Measurements from ENCODE around the gene MBD2. TPM values are rescaled to one million over a fixed set of nuclear protein-coding genes. Genes with fewer than 3 reads are reported as not detected.
A peak's percentile ranks its signal among the peaks of the same experiment; 100 is the strongest.
"Not testable (repeated sequence)": the region's sequence is repeated elsewhere in the genome, so short reads cannot be mapped to it uniquely, and the experiment has no call there.

Gene MBD2
- total and polyA plus RNA-seq, 3 experiments from 2014 or later, result 27.2 to 201 (median 195) TPM

DNA sequence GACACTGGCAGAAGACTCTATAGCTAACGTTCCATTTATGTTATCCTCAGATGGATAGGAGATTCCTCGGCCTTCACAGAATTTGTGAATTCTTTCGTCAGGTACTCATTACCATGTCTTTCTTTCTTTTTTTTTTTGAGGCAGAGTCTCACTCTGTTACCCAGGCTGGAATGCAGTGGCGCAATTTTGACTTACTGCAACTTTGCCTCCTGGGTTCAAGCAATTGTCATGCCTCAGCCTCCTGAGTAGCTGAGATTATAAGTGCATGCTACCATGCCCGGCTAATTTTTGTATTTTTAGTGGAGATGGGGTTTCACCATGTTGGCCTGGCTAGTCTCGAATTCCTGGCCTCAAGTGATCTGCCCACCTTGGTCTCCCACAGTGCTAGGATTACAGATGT lies 33.3 kb upstream of the MBD2 start:
- H3K9me3 Mint-ChIP-seq; H3K36me3 ChIP-seq (ENCODE audit: insufficient read depth, low read length); H3K4me1 ChIP-seq (ENCODE audit: insufficient read depth, low read length); H3K27ac ChIP-seq (ENCODE audit: low read depth, low read length); H3K27me3 ChIP-seq (ENCODE audit: insufficient read depth, low read length, poor library complexity, severe bottlenecking); CTCF ChIA-PET; POLR2A ChIA-PET; H3K27ac Mint-ChIP-seq; H3K36me3 Mint-ChIP-seq; H3K4me1 Mint-ChIP-seq; H3K4me3 Mint-ChIP-seq; H3K9me3 ChIP-seq (ENCODE audit: low read length); H3K4me3 ChIP-seq (ENCODE audit: low read length); DNase-seq; H3K27me3 Mint-ChIP-seq: not testable (repeated sequence)

DNA sequence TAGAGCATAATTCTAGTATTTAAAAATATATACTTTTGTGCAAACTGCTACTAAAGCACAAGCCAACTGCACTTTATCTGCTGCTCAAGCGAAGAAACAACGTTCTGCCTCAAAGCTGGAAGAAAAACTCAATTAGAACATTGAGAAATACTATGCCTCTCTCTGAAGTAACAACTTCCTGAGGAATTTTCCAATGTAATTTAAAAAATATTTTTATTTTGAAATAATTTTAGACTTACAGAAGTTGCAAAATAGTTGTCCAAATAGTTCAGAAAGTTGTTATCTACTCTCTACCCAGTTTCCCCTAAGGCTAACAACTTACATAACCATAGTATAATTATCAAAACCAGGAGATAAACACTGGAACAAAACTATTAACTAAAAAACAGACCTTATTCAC lies 32.5 kb upstream of the MBD2 start:
- H3K4me3 ChIP-seq (ENCODE audit: low read length), result no peak overlapping the region
- H3K4me3 Mint-ChIP-seq, result no peak overlapping the region
- H3K36me3 ChIP-seq (ENCODE audit: insufficient read depth, low read length), result no peaks in the 10 kb centered on the region
- H3K36me3 Mint-ChIP-seq, result no peaks in the 10 kb centered on the region
- ChIA-PET CTCF (no interaction called here), POLR2A (no interaction called here)
- DNase-seq, result no peak
- no peaks in the 10 kb centered on the region for H3K9me3 ChIP-seq (ENCODE audit: low read length)
- no peaks in the 10 kb centered on the region for H3K27me3 Mint-ChIP-seq
- no peak overlapping the region for H3K27ac ChIP-seq (ENCODE audit: low read depth, low read length)
- H3K27ac Mint-ChIP-seq, result no peak overlapping the region
- peaks cover 0 to 4% (median 0%) of the 10 kb centered on the region in 3 donors for H3K4me1 Mint-ChIP-seq
- H3K27me3 ChIP-seq (ENCODE audit: insufficient read depth, low read length, poor library complexity, severe bottlenecking), result no peaks in the 10 kb centered on the region
- no peaks in the 10 kb centered on the region for H3K9me3 Mint-ChIP-seq
- no peaks in the 10 kb centered on the region for H3K4me1 ChIP-seq (ENCODE audit: insufficient read depth, low read length)

DNA sequence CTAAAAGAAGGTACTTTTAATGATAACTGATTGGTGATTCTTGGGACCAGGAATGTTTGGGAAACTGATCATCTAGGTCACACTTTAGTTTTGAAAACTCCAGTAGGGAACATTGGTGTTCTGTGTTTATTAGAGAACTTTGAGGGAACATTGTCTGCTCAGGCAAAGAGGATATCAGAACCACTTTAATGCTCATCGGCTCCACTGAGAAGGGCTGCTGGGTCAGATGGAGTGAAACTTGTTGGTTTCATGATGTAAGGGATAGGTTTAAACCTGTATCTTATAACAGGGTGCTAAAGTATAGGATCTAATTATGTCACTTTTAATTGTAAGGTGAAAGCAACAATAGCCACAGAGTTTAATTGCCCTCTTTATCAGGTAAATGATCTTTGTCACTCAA lies 30.7 kb upstream of the MBD2 start:
- no peaks in the 10 kb centered on the region for H3K9me3 Mint-ChIP-seq
- H3K4me3 ChIP-seq (ENCODE audit: low read length), result no peak overlapping the region
- no peaks in the 10 kb centered on the region for H3K27me3 Mint-ChIP-seq
- ChIA-PET CTCF (no interaction called here), POLR2A (no interaction called here)
- H3K4me1 ChIP-seq (ENCODE audit: insufficient read depth, low read length), result peaks cover 7% of the 10 kb centered on the region
- H3K27me3 ChIP-seq (ENCODE audit: insufficient read depth, low read length, poor library complexity, severe bottlenecking), result no peaks in the 10 kb centered on the region
- no peaks in the 10 kb centered on the region for H3K36me3 Mint-ChIP-seq
- H3K4me1 Mint-ChIP-seq, result peaks cover 2 to 13% (median 12%) of the 10 kb centered on the region in 3 donors
- no peak overlapping the region for H3K4me3 Mint-ChIP-seq
- H3K36me3 ChIP-seq (ENCODE audit: insufficient read depth, low read length), result no peaks in the 10 kb centered on the region
- DNase-seq, result no peak
- no peaks in the 10 kb centered on the region for H3K9me3 ChIP-seq (ENCODE audit: low read length)
- peak overlapping the region in 1 of 8 donors; percentile 47 for H3K27ac Mint-ChIP-seq
- no peak overlapping the region for H3K27ac ChIP-seq (ENCODE audit: low read depth, low read length)

DNA sequence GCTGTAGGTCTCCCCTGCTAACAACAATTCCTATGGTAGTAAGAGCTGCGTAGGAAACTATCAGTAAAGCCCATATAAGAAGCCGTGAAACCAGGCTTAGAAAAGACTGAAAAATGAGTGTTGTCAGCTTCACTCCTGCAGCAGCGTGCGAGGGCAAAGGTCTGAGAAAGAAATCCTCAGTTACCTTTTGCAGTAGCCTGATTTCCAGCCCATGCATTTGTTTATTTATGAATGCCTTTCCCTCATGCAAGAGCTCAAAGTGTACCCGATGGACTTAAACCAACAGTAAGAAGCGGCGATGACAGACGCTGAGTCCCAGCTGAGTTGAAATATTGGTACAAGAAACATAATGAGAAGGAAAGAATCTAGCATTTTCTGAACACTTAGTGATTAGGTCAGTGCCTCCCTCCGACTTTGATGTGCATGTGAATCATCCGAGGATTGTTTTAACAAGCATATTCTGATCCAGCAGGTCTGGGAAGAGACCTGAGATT lies 29.8 kb upstream of the MBD2 start:
- no peaks in the 10 kb centered on the region for H3K27me3 Mint-ChIP-seq
- Histone ChIP-seq H3K27ac (ENCODE audit: low read depth, low read length) (no peak overlapping the region), H3K36me3 (ENCODE audit: insufficient read depth, low read length) (no peaks in the 10 kb centered on the region), H3K9me3 (ENCODE audit: low read length) (no peaks in the 10 kb centered on the region), H3K4me1 (ENCODE audit: insufficient read depth, low read length) (peaks cover 7% of the 10 kb centered on the region), H3K4me3 (ENCODE audit: low read length) (no peak overlapping the region), H3K27me3 (ENCODE audit: insufficient read depth, low read length, poor library complexity, severe bottlenecking) (no peaks in the 10 kb centered on the region)
- H3K4me1 Mint-ChIP-seq, result peaks cover 2 to 13% (median 12%) of the 10 kb centered on the region in 3 donors
- POLR2A ChIA-PET, result no interaction called here
- CTCF ChIA-PET, result no interaction called here
- no peak overlapping the region for H3K4me3 Mint-ChIP-seq
- no peak for DNase-seq
- H3K9me3 Mint-ChIP-seq, result no peaks in the 10 kb centered on the region
- no peak overlapping the region for H3K27ac Mint-ChIP-seq
- no peaks in the 10 kb centered on the region for H3K36me3 Mint-ChIP-seq

DNA sequence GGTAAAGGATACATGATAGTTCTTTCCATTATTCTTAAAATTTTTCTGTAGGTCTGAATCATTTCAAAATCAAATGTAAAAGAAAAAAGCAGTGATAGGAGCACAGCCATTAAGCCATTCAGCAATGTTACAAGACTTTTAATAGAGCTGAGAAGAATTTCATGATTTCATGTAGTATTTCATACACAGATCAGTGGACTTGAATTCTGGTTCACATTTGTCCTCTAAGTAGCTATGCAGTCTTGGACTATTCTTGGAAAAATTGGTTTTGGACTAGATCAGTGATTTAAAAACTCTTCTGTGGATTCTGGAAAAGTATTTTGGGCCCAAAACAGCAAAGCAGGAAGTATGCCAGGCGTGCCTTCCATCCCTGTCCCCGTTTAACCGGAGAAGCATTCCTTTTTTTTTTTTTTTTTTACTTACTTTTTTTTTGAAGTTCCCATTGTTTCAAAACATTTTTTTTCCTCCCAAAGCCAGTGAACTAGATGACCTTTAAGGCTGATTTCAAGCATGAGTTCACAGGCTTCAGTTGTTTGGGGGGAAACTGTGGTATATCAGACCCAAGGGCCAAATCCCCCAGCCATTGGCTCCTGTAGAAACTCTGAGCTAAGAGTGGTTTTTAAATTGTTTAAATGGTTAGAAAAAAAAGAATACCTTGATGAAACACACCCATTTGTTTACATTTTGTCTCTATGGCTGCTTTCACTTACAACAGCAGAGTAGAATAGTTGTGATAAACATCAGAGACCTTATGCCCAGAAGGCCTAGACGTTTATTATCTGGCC lies 27.3 kb upstream of the MBD2 start:
- peak overlapping the region in 1 of 8 donors; percentile 9 for H3K27ac Mint-ChIP-seq
- no peak overlapping the region for H3K4me3 Mint-ChIP-seq
- ChIA-PET POLR2A (no interaction called here), CTCF (interaction anchor here (1.0 to 1.2 kb wide), 3 partner anchors 18 to 29 kb away, joined by 3 to 4 read pairs (median 3); partner anchors contain the start of gene POLI)
- no peak overlapping the region for H3K27ac ChIP-seq (ENCODE audit: low read depth, low read length)
- H3K4me1 Mint-ChIP-seq, result peaks cover 2 to 19% (median 13%) of the 10 kb centered on the region in 3 donors
- H3K9me3 ChIP-seq (ENCODE audit: low read length), result no peaks in the 10 kb centered on the region
- peaks cover 14% of the 10 kb centered on the region for H3K4me1 ChIP-seq (ENCODE audit: insufficient read depth, low read length)
- no peak overlapping the region for H3K4me3 ChIP-seq (ENCODE audit: low read length)
- no peaks in the 10 kb centered on the region for H3K9me3 Mint-ChIP-seq
- no peaks in the 10 kb centered on the region for H3K27me3 Mint-ChIP-seq
- no peak for DNase-seq
- H3K27me3 ChIP-seq (ENCODE audit: insufficient read depth, low read length, poor library complexity, severe bottlenecking), result no peaks in the 10 kb centered on the region
- H3K36me3 Mint-ChIP-seq, result no peaks in the 10 kb centered on the region
- H3K36me3 ChIP-seq (ENCODE audit: insufficient read depth, low read length), result no peaks in the 10 kb centered on the region

DNA sequence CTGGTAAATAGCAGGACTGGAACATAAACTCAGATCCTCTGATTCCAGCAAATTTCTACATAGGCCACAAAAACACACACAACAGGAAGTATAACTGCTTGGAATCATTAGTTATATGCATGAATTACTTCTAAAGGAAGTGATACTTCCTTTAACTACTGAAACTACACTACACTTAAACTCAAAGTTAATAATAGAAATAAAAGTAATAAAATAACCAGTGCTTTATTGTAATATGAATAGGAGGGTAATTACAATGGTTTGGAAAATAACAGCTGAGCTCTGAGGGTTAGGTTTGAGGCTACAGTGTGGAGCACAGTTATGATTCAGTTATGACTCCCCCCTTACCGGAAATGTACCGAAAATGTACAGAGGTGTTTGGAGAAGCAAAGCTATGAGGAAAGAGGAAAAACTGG lies 26.4 kb upstream of the MBD2 start:
- Mint-ChIP-seq H3K27ac (peak overlapping the region in 2 of 8 donors; percentile 14 to 66), H3K4me3 (no peak overlapping the region), H3K4me1 (peaks cover 2 to 19% (median 13%) of the 10 kb centered on the region in 3 donors), H3K9me3 (no peaks in the 10 kb centered on the region), H3K27me3 (no peaks in the 10 kb centered on the region), H3K36me3 (no peaks in the 10 kb centered on the region)
- H3K4me3 ChIP-seq (ENCODE audit: low read length), result no peak overlapping the region
- POLR2A ChIA-PET, result no interaction called here
- no peaks in the 10 kb centered on the region for H3K36me3 ChIP-seq (ENCODE audit: insufficient read depth, low read length)
- H3K4me1 ChIP-seq (ENCODE audit: insufficient read depth, low read length), result peaks cover 14% of the 10 kb centered on the region
- no peak for DNase-seq
- no peak overlapping the region for H3K27ac ChIP-seq (ENCODE audit: low read depth, low read length)
- H3K9me3 ChIP-seq (ENCODE audit: low read length), result no peaks in the 10 kb centered on the region
- no peaks in the 10 kb centered on the region for H3K27me3 ChIP-seq (ENCODE audit: insufficient read depth, low read length, poor library complexity, severe bottlenecking)
- CTCF ChIA-PET, result interaction anchor here (1.1 to 1.2 kb wide), 2 partner anchors 19 to 28 kb away, joined by 3 to 4 read pairs; partner anchors contain the start of gene POLI

DNA sequence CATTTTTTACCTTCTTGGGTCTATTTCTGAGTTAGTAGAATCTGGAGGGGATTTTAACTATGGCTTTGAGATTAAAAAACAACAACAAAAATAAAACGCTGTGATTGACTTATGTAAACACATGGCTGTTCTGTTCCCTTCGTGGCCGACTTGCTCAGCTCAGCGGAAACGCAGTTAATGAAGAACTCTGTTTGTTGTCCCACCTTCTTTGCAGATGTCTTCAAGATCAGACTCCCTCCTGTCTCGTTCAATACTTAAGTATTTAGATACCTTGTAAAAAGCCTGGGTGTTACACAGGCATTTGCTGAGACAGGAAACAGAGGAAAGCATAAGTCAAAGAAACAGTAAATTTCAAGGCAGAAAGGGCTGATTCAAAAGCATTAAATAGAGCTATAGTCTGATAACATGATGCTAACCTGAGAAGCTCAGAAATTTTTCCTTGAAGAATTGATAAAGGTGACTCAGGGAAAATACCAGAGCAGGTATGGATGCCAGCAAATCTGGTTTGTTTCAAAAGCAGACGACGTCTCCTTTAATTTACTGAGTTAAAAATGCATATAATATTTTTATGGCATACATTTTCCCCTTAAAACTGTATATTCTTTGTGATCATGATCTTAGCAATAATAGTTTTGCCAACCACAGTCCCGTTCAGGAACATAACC lies 23.2 kb upstream of the MBD2 start:
- no peak overlapping the region for H3K27ac ChIP-seq (ENCODE audit: low read depth, low read length)
- H3K27me3 ChIP-seq (ENCODE audit: insufficient read depth, low read length, poor library complexity, severe bottlenecking), result no peaks in the 10 kb centered on the region
- ChIA-PET CTCF (interaction anchor here (1.1 to 1.2 kb wide), 2 partner anchors 22 to 110 kb away, joined by 5 read pairs; partner anchors contain the start of genes C18orf54, POLI and STARD6), POLR2A (interaction anchor here (0.7 to 1.0 kb wide), 3 partner anchors 21 to 112 kb away, joined by 3 to 4 read pairs (median 3); no protein-coding TSS in a partner anchor)
- H3K9me3 Mint-ChIP-seq, result no peaks in the 10 kb centered on the region
- peak overlapping the region in 1 of 8 donors; percentile 39 for H3K27ac Mint-ChIP-seq
- peaks cover 14% of the 10 kb centered on the region for H3K4me1 ChIP-seq (ENCODE audit: insufficient read depth, low read length)
- no peak overlapping the region for H3K4me3 ChIP-seq (ENCODE audit: low read length)
- no peaks in the 10 kb centered on the region for H3K36me3 Mint-ChIP-seq
- no peak overlapping the region for H3K4me3 Mint-ChIP-seq
- H3K4me1 Mint-ChIP-seq, result peaks cover 2 to 19% (median 13%) of the 10 kb centered on the region in 3 donors
- H3K36me3 ChIP-seq (ENCODE audit: insufficient read depth, low read length), result no peaks in the 10 kb centered on the region
- DNase-seq, result no peak
- no peaks in the 10 kb centered on the region for H3K9me3 ChIP-seq (ENCODE audit: low read length)
- H3K27me3 Mint-ChIP-seq, result peaks cover 0 to 3% of the 10 kb centered on the region in 2 donors

DNA sequence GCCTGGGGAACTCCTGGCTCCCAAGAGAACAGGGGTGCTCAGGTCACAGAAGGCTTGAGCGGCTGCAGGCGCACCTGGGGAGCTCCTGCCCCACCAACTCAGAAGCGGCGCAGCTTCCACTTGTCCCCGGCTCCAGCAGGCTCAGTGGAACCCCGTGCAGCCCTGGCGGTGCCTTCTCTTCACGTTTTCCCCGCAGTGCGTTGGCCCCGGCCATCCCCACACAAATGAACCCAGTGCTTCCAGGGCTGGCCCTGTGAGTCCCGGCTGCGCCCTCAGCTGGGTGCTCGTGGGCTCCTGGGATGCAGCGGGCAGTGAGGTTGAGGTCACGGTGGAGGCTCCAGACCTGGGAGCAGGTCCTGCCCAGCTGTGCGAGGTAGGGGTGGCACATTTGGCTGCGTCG lies 17.9 kb upstream of the MBD2 start:
- POLR2A ChIA-PET, result no interaction called here
- Mint-ChIP-seq H3K4me1 (peaks cover 0 to 4% (median 0%) of the 10 kb centered on the region in 3 donors), H3K36me3 (no peaks in the 10 kb centered on the region), H3K27ac (peak overlapping the region in 1 of 8 donors; percentile 57), H3K4me3 (no peak overlapping the region), H3K9me3 (no peaks in the 10 kb centered on the region), H3K27me3 (peaks cover 0 to 3% of the 10 kb centered on the region in 2 donors)
- no peaks in the 10 kb centered on the region for H3K27me3 ChIP-seq (ENCODE audit: insufficient read depth, low read length, poor library complexity, severe bottlenecking)
- no peaks in the 10 kb centered on the region for H3K36me3 ChIP-seq (ENCODE audit: insufficient read depth, low read length)
- no peak overlapping the region for H3K27ac ChIP-seq (ENCODE audit: low read depth, low read length)
- H3K9me3 ChIP-seq (ENCODE audit: low read length), result no peaks in the 10 kb centered on the region
- no peak for DNase-seq
- CTCF ChIA-PET, result no interaction called here
- H3K4me3 ChIP-seq (ENCODE audit: low read length), result no peak overlapping the region
- peaks cover 2% of the 10 kb centered on the region for H3K4me1 ChIP-seq (ENCODE audit: insufficient read depth, low read length)
